Left ventricle myocardium inferior (tissue), 1 donor: ENCODE data around the gene STARD9. TPM values are rescaled to one million over a fixed set of nuclear protein-coding genes. Genes with fewer than 3 reads are reported as not detected.

Source experiments
- DNase-seq: peaks from one replicate; pipeline ENCODE4 v3.0.0-alpha.2; 2020
- H3K27ac ChIP-seq: fragments of 200-600 bp; replicated peaks from 2 replicates; pipeline ENCODE4 v1.8.0; 2021
- H3K27me3 ChIP-seq: fragments of 200-600 bp; 2 replicates; pipeline ENCODE4 v1.8.0; 2021; ENCODE audit warnings: low read depth
- H3K36me3 ChIP-seq: fragments of 200-600 bp; 2 replicates; pipeline ENCODE4 v1.8.0; 2021
- H3K4me1 ChIP-seq: fragments of 200-600 bp; 2 replicates; pipeline ENCODE4 v1.8.0; 2021
- H3K4me3 ChIP-seq: fragments of 200-600 bp; 2 replicates; pipeline ENCODE4 v1.8.0; 2021; ENCODE audit warnings: mild to moderate bottlenecking, moderate library complexity
- H3K9me3 ChIP-seq: fragments of 200-600 bp; replicated peaks from 2 replicates; pipeline ENCODE4 v1.8.0; 2021
- intact Hi-C: fragments of 100-400 bp; cut with micrococcal nuclease; formaldehyde crosslinking; loops from one replicate; pipeline ENCODE4 v1.11.0; 2022
- total RNA-seq: library from RNA; stranded (reverse); fragmentation: NEBNext Ultra II Directional; extraction: Animal tissue kit (Norgen Biotek cat#: 25700); gene quantifications from one replicate; pipeline ENCODE4 v1.2.1, GENCODE V29; 2021
- TF ChIP-seq, protein P1 (sequence below): fragments of 200-600 bp; IDR thresholded peaks from 2 replicates; pipeline ENCODE4 v1.8.0; 2021; ENCODE audit warnings: antibody characterized with exemption, mild to moderate bottlenecking, borderline replicate concordance
- donor health status: DM: no; HTN: yes; CAD: no; lungs with severe emphysema.

The STARD9 gene
- total RNA-seq, 1 donor from 2014 or later = 4.9 TPM

DNA sequence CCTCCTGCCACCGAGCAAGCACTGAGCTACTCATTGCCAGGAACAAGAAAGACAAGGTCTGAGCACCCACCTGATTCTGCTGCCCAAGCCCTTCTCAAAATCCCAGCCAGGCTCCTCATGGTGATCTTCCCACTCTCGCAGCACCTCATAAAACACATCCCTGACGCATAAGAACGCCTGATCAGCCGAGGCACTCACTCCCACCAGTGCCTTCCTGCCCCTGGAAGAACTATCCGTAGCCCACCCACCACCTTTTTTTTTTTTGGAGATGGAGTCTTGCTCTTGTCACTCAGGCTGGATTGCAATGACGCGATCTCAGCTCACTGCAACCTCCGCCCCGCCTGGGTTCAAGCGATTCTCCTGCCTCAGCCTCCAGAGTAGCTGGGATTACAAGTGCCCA, 157.6 kb downstream of the STARD9 start:
- TF ChIP-seq, protein P1, sequence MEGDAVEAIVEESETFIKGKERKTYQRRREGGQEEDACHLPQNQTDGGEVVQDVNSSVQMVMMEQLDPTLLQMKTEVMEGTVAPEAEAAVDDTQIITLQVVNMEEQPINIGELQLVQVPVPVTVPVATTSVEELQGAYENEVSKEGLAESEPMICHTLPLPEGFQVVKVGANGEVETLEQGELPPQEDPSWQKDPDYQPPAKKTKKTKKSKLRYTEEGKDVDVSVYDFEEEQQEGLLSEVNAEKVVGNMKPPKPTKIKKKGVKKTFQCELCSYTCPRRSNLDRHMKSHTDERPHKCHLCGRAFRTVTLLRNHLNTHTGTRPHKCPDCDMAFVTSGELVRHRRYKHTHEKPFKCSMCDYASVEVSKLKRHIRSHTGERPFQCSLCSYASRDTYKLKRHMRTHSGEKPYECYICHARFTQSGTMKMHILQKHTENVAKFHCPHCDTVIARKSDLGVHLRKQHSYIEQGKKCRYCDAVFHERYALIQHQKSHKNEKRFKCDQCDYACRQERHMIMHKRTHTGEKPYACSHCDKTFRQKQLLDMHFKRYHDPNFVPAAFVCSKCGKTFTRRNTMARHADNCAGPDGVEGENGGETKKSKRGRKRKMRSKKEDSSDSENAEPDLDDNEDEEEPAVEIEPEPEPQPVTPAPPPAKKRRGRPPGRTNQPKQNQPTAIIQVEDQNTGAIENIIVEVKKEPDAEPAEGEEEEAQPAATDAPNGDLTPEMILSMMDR = no peak
- no peaks in the 10 kb centered on the region for H3K27me3 ChIP-seq
- H3K9me3 ChIP-seq = no peaks in the 10 kb centered on the region
- H3K4me3 ChIP-seq = no peak overlapping the region
- H3K36me3 ChIP-seq = peaks cover 74% of the 10 kb centered on the region
- intact Hi-C loops = no loop called here
- peaks cover 29% of the 10 kb centered on the region for H3K4me1 ChIP-seq
- H3K27ac ChIP-seq = no peak overlapping the region
- no peak for DNase-seq

DNA sequence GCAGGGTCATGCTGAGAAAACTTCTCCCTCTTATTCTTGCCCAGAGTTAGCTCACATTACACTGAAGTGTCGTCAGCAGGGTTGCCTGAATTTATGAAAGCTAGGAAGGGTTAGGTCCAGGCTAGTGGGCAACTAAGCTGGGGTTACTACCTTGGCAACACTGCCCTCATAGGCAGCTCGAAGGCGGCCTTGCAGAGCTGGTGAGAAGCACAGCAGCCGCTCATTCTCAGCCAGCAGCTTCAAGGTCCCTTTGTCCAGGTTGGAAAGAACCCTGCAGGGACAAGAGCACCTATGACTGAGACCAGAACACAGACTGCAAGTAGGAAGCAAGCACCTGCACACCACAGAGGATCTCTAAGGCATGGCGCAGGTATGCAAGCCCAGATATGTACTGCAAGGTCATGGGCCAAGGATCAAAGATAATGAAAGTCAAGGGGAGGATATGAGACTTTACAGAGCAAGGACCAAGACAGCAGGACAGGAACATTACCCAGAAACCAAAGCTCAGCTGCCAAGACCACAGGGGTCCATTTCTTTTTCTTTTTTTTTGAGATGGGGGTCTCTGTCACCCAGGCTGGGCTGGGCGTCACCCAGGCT, 158.8 kb downstream of the STARD9 start:
- H3K9me3 ChIP-seq = no peaks in the 10 kb centered on the region
- TF ChIP-seq, protein P1 = no peak
- H3K36me3 ChIP-seq = peaks cover 63% of the 10 kb centered on the region
- H3K4me3 ChIP-seq = no peak overlapping the region
- H3K27me3 ChIP-seq = no peaks in the 10 kb centered on the region
- no peak overlapping the region for H3K27ac ChIP-seq
- DNase-seq = no peak
- peaks cover 29% of the 10 kb centered on the region for H3K4me1 ChIP-seq
- intact Hi-C loops = no loop called here

DNA sequence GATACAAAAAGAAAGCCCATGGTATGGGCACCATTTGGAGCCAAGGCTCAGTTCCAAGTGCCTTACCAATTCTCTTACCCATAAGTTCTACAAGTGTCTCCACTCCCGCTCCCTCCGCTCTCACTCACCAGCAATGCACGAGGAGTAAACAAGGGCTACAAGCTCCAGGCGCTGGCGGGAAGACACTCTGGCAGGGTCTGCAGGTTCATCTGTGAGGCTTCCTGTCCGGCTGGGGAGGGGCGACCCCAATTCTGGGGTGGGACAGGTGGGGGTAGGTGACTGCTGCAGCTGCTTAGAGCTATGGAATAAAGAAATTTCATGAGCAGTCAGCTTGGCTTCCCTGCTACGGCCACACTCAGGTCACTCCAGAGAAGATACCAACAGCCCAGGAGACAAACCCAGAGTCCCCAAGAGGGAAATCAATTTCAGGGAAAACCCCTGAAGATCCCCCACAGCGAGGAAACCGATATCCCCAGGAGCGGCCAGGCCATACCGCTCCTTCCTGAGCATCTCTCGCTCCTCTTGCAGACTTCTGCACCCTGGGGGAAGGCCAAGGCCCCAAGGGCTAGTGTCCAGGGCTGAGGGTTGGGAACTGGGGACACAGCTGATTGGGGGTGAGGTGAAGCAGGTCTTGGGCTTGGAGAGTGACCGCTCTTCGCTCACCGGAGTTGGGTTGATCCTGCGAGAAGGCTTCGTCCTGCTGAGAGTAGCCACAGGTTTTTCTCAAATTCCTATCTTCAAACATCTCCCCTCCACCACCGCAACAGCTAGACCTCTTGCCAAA, 160.2 kb downstream of the STARD9 start:
- Histone ChIP-seq H3K27ac (peak overlapping the region; percentile 90), H3K36me3 (peaks cover 49% of the 10 kb centered on the region), H3K4me1 (peaks cover 29% of the 10 kb centered on the region), H3K27me3 (no peaks in the 10 kb centered on the region), H3K4me3 (peak overlapping the region; percentile 97), H3K9me3 (no peaks in the 10 kb centered on the region)
- intact Hi-C loops = no loop called here
- TF ChIP-seq, protein P1 = no peak
- no peak for DNase-seq

DNA sequence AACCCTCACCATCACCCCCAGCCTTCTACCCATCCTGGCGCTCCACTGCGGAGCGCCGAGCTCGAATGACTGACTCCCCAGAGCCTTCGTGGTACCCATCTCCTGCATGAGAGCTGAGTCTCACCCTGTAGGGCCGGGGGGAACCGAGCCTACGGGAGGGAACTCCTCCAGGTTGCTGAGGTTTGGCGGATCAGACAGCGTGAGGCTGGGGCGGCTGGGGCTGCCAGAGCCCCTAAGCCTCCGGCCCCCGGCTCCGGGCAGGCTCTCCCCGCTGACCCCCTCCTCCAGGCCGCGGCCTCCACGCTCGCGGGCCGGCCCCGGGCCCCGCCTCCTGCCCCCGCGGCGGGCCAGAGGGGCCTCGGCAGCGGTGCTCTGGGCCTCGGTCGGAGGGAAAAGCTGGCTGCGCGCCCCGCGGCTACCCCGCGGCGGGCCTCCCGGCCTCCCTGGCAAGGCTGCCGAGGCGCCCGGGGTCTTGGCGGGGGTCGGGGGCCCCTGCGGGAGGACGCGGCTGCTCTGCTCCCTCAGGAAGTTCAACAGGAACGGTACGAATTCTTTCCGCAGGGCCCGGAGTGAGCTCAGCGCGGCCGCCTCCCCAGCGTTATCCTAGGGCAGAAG, 160.9 kb downstream of the STARD9 start:
- DNase-seq = no peak
- H3K27me3 ChIP-seq = no peaks in the 10 kb centered on the region
- intact Hi-C loops = no loop called here
- TF ChIP-seq, protein P1 = no peak
- peak overlapping the region; percentile 90 for H3K27ac ChIP-seq
- peaks cover 41% of the 10 kb centered on the region for H3K36me3 ChIP-seq
- peak overlapping the region; percentile 97 for H3K4me3 ChIP-seq
- H3K4me1 ChIP-seq = peaks cover 29% of the 10 kb centered on the region
- no peaks in the 10 kb centered on the region for H3K9me3 ChIP-seq

DNA sequence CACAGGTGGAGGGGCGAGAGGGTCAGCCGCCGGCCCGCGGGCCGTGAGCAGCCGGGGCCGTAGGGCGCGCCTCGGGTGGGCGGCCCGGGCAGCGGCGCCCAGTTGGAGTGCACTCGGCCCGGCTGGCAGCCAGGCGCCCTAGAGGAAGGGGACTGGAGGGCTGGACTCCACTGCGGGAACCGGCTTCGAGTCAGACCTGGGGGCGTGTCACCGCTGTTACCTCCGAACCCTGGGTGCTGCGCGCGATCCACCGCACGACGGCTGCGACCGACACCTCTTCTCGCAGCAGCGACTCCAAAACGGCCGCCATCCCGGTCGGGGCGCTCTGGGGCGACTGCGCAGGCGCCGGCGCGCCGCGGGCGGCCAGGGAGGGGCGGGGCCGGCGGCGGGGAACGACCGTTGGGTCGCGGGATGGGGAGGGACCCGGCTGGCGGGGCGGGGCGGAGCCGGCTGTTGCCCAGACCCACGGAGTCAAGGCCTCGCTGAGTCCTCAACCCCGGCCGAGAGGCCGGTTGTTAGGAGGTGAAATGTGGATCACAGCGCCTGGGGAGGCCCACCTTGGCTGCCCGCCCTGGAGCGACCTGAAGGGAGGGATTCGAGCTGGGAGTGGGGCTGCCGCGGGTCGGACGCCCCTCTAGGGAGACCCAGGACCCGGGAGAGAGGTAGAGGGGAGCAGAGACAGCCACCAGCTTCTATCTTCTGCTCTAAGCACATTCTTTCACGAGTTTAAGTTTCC, 161.6 kb downstream of the STARD9 start, which contains the start of gene CDAN1:
Gene CDAN1 (minus strand): TSS at position 336 of the 736 bp plus-strand sequence. CDS start 26 bp downstream, at position 310.
- Histone ChIP-seq H3K4me3 (peak within 1 kb of the TSS; percentile 97), H3K27me3 (no peaks in the 10 kb centered on the region), H3K36me3 (peaks cover 35% of the 10 kb centered on the region), H3K9me3 (no peaks in the 10 kb centered on the region), H3K4me1 (peaks cover 33% of the 10 kb centered on the region), H3K27ac (peak within 1 kb of the TSS; percentile 90)
- TF ChIP-seq, protein P1 = no peak
- peak; percentile 94 for DNase-seq
- intact Hi-C loops = no loop called here
